Fibroblast of the conjunctiva (primary cell): ENCODE measurements around the gene RPS15A.
"Not testable (repeated sequence)": the region's sequence is repeated elsewhere in the genome, so short reads cannot be mapped to it uniquely, and the experiment has no call there.

Experiments used
- DNase-seq: peaks from one replicate; pipeline ENCODE4 v3.0.0-alpha.2; 2010; ENCODE audit warnings: low read depth

RPS15A gene

DNA sequence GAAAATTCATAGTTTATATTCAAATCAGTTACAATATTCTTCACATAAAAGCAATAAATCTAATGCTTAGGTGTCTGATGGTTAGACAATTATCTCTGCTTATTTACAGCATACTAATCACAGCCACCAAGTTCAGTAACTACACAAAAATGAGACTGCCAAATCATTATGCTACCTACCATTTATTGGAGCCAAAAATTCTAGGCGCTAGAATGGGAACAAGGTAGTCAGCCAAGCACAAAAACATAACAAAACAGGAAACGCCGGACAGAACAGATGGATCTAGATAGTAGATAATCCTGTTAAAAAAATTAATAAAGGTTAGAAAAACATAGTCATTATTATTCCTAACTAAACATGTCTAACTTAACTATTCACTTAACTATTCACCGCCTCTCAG lies 7.6 kb upstream of the RPS15A start:
- no peak for DNase-seq

DNA sequence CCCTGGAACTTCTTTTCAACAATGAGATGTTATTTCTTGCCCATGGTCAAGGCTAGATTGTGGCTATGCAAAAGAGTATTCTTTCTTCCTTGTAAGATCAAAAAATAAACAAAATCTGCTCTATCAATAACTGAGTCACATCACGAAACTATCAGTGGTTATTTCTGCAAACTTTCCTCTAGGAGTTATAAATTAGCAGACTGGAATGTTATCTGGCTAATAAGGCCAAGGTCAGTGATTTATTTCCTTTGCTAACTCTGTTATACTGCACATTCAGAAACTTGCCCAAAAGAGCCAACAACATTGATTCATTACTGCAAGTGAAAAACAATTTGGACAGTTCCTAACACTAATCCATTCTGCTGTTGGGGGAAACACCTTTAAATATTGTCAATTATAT lies 6.2 kb upstream of the RPS15A start:
- no peak for DNase-seq

DNA sequence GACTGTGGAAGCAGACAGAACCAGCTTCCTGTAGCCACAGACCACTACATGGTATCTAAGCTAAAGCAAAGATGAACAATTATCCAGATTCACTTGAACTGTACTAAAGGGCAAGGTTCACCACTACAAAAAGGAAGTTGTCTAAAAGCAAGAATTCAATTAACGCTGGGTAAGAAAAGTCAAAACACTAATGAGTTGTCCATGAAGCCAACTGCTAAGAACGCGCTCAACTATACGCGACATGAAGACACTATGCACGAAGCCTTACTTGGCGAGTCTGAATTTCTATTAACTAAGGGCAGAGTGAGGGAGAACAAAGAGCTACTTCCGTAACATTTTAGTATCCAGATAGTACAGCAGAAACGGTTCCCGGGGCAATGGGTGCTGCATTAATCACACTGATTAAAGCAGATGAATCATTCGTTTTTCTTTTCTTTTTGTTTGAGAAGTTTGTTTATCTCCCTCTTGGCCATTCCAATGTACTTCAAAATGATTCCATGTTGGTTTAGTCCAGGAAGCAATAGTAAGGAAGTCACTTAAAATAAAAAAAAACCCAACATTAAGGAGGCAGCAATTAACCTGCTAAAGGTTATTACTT lies 2.8 kb upstream of the RPS15A start:
- no peak for DNase-seq

DNA sequence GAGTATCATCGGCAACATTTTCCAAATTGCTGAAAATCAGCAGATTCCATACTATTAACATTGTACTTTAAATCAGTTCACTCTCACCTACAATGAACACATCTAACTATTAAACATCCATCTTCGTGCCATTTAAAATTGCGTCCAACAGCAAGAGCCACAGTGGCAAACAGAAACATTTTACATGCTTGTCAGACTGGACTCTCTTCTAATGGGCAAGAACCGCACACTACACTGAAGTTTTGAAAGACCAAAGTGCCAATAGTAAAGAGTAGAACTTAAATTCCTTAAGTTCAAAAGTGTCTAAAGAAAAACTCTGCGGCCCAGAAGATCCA lies 652 bp downstream of the RPS15A start:
- DNase-seq = no peak

DNA sequence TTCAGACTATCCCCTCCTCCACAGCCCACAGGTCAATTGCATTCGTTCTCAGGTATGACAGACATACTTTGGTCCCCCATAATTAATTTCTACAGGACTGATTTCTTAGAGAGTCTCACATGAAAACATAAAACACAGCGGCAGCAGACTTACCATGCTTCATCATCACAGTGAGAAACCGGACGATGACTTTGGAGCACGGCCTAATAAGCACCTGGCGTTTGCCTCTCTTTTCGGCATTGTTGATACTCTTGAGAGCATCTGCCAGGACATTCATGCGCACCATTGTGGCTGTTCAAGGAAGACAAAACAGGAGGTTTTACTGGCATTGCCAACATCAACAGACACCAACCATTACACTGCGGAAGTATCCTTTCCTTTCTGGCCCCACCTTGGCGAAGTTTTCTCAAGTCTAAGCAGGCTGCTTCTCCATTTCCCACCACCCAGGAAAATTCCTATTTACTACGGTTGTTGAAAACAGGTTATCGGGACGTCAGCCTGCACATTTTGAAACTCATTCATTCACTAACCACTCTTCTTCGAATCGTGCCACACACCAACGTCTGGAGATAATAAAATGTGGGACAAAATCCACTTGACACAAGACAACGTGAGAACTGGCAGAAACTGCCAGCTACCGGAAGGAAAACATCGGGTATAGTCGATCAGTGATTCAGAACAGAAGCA lies 1.2 kb downstream of the RPS15A start:
- no peak for DNase-seq

DNA sequence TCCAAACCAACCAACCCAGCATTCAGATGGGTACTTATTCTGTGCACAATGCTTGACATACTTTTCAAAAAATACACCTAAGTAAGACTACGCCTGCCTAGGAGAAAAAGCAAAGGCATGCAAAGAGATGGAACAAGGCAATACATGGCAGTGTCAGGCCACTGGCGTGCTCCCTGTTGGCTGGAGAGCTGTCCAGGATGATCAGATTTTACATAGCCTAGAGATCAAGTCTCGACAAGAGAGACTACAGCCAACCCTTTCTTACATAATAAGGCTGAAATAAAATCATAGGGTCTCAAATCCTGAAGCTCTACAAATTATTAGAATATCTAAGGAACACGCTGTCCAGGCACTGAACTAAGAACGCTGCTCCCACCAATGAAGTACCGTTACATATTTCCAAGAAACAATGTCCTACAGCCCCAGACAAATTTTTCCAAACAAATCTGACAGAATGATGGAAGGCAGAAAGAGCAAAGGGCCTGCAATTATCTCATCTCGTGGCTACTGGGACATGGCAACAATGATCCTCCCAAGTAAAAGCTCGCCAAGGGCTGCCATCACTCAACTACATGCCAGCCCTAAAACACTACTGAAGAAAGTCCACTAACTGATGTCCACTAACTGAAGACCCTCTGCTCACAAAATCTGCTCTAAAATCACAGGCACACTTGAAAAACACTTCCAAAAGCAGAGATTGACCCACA lies 5.1 kb downstream of the RPS15A start:
- no peak for DNase-seq

DNA sequence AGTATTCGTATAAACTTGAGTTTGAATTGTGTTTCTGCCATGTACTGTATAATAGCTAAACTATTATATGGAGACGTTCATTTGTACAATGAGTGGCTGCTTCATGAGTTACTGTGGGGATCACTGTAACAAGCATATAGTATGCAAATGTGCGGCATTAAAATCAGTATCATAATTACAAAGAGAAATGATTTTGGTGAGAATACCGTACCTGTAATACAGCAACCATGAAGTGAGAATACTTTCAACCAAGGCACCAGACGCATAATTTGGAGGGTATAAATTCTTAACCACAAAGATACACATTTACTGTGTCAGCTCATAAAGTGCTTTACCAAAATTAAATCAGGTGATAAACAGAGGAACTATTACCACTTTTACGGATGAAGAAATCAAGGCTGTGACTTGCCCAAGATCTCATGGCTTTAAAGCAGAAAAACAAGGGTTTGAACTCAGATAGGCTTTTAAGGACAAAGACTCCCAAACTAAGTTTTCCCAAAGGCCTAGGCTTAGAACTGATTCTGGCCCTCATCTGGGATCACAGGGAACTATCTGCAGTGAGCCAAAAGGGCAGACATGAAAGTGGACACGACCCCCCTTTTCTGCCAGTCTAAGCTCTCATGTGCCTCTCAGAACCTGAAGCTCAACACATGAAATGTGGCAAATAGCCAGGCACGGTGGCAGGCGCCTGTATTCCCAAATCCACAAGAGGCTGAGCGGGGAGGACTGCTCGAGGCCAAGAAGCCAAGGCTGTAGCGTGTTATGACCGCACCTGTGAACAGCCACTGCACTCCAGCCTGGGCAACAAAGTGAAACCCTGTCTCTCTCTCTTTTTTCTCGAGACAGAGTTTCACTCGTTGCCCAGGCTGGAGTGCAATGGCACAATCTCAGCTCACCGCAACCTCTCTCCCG lies 6.4 kb downstream of the RPS15A start:
- DNase-seq = no peak

DNA sequence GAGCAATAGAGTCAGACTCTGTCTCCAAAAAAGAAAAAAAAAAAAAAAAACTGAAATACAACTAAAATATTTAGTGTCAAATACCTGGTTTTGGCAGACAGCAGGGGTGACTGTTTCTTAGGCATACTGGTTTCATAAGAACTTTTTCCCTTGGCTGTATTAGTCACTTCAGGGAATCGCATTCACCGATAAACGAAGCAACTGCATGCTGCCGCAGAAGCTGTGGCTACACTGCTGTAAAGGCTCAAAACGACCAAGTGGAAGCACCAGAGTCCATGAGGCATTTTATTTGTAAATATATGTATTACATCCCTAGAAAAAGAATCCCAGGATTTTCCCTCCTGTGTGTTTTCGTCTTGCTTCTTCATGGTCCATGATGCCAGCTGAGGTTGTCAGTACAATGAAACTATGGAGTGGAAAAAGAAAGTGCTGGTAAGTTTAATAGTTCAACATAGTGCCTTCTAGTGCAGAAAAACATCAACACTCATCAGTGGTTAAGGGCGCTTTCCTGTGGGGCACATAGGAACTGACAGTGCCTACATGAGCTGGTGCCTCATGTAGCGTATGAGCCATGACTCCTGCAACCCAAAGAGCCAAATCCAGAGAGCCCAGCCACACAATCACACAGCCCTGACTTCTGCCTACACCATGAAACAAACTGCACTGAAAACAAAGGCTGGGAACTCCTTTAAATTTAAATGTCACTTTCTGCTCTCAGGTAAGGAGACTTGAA lies 7.3 kb downstream of the RPS15A start:
- no peak for DNase-seq

DNA sequence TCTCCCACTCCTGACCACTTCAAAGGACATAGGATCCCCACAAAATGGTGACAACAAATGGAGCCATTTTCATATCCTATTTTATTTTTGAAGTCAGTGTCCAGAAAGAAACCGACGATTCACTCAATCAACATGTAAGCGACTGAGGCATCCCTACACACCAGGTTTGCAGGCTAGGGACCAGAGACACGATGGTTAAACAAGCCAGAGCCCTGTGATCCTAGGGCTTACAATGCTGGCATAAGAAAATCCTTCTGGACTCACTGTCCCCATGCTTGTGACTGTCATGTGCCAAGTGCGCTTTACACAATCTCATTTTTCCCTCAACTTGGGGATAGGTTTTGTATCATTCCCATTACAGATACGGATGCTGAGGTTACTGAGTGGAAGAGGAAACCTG lies 8.9 kb downstream of the RPS15A start:
- not testable (repeated sequence) for DNase-seq

DNA sequence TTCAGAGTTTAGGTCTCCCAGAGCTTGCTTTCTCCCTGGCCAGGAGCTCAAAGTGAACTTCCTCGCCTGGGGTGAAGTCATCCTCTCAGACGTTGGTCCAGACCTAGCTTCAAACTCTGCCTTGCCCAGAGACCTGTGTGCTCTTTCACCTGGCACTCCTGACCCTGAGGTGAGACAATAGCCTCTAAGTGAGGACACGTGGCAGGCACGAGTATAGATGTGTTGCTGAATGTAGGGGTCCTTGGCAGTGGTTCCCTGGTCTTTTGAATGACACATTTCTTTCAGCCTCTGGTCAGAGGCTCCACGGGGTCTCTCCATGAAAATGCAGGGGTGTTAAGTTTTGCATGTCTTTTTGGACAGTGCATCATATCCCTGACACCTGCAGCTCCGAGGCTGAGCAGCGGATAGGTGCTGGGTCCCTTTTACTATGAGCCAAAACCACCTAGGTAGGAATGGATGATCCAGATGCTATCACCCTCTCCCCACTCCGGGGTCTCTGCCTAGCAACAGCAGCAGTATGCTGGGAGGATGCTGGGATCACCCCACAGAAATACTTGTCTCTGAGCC lies 9.6 kb downstream of the RPS15A start:
- not testable (repeated sequence) for DNase-seq

DNA sequence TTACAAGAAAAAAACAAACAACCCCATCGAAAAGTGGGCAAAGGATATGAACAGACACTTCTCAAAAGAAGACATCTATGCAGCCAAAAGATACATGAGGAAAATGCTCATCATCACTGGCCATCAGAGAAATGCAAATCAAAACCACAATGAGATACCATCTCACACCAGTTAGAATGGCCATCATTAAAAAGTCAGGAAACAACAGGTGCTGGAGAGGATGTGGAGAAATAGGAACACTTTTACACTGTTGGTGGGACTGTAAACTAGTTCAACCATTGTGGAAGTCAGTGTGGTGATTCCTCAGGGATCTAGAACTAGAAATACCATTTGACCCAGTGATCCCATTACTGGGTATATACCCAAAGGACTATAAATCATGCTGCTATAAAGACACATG lies 12.5 kb downstream of the RPS15A start:
- DNase-seq = not testable (repeated sequence)

DNA sequence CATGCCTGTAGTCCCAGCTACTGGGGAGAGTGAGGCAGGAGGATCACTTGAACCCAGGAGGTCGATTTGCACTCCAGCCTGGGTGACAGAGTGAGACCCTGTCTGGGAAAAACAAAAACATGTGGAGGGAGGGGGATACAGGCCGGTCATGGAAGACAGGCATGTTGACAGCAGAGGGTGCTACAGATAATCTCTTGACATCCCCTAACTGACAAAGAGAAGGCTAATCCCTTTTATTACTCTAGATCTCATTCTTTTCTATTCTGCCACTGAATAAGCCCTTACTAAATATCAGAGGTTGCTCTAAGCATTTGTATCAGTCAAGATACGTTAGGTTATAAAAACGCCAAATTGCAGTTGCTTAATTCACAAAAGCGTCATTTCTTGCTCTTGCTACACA lies 13.8 kb downstream of the RPS15A start:
- not testable (repeated sequence) for DNase-seq

DNA sequence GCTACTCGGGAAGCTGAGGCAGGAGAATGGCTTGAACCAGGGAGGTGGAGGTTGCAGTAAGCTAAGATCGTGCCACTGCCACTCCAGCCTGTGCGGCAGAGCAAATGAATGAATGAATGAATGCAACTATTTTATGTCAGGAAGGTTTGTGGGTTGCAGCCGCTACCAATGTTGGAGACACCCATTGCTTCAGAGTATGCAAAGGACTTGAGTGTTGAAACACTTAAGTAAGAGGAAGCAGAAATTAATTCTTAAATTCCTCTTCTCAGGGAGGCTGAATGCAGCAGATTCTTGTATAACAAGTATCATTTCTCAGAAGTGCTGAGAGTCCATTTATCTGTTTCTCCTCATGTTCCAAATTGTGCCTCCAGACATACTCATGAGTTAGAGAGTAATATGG lies 15.5 kb downstream of the RPS15A start:
- not testable (repeated sequence) for DNase-seq

DNA sequence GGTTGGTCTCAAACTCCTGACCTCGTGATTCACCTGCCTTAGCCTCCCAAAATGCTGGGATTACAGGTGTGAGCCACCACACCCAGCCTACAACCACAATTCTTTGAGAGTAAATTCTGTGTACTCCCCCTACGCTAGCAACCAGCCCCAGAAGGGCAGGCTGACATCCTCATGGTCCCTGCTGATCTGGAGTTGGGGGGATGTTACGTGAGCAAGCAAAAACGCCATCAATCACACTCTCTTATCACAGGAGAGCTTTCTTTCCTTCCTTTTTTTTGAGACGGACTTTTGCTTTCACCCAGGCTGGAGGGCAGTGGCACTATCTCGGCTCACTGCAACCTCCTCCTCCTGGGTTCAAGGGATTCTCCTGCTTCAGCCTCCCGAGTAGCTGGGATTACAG lies 18.0 kb downstream of the RPS15A start:
- not testable (repeated sequence) for DNase-seq

DNA sequence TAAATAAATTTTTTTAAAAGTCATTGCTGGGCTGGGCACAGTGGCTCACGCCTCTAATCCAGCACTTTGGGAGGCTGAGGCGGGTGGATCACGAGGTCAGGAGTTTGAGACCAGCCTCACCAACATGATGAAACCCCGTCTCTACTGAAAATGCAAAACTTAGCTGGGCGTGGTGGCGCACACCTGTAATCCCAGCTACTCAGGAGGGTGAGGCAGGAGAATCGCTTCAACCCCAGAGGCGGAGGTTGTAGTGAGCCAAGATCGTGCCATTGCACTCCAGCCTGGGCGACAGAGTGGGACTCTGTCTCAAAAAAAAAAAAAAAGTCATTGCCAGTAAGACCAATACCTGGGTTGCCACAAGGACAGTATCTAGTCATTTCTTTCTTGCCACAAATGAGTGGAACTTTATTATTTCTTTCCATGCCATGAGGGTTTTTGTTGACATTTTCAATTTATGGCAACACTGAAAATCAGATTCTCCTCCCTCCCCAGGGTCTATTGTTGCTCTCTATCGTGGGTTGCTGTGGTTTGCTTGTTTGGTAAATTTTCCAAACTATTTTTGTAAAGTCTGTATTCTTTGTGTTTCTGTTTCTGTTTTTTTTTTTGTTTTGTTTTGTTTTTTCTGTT lies 19.7 kb downstream of the RPS15A start:
- DNase-seq = not testable (repeated sequence)

DNA sequence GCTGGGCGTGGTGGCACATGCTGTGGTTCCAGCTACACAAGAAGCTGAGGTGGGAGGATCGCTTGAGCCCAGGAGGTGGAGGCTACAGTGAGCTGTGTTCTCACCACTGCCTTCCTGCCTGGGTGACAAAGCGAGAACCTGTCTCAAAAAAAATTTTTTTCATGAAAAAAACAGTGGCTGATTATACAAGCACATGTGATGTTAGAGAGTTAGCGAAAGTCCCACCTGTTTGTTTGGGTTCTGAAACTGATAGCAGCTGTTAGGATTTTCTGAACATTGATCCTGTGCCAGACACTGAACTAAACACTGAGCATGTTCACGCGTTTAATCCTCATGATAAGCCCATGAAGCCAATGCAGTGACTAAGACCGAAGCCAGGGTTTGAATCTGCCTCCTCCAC lies 22.9 kb downstream of the RPS15A start:
- DNase-seq = not testable (repeated sequence)

DNA sequence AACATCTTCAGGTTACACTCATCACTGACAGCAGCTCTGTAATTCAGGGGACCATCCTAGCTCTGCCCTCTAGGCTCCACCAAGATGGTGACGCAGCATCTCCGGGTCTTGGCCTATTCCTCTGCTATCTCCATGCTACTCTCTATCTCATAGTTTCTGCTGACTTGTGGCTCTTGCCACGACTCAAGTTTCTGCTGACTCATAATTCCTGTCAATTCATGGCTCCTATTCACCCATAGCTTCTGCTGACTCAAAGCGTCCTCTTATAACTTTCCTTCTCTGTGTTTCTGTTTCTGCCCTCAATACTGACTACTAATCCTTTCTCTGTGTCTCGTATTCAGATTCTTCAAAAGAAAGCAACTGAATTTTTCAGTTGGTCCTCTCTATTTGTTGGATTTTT lies 27.4 kb downstream of the RPS15A start:
- not testable (repeated sequence) for DNase-seq

DNA sequence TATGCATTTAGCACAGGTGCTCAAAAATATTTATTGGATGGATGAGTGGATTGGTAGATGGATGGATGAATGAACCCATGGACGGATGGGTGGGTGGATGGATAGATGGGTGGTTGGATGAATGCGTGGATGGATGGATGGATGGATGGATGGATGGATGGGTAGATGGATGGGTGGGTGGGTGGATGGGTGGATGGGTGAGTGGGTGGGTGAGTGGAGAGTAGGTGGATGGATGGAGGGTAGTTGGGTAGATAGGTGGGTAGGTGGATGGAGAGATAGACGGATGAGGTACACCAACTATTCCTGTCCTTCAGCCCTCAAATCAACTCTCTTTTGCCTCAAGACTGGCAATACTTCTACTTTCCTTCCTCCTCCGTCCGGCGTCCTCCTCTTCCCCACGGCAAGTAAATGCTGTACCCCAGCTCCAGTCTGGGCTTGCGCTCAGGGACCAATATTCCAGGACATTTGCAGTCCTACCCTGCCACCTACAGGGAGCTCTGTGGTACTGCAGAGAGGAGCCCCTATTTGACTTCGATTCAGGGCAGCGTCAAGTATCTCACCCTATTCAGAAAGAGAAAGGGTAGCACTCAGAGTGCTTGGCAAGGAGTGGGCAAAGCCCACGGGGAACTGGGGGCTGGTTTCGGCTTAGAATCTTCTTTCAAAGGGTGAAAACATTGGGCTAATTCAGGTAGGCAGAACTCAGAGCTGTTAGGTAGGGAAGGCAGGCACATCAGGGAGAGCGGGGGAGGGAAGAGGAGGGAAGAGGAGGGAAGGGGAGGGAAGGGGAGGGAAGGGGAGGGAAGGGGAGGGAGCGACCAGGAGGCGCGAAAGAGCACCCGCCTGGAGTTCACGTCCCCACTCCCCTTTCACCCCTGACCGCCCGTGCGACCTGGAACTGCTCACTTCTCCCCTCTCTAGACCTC lies 30.3 kb downstream of the RPS15A start:
- not testable (repeated sequence) for DNase-seq

DNA sequence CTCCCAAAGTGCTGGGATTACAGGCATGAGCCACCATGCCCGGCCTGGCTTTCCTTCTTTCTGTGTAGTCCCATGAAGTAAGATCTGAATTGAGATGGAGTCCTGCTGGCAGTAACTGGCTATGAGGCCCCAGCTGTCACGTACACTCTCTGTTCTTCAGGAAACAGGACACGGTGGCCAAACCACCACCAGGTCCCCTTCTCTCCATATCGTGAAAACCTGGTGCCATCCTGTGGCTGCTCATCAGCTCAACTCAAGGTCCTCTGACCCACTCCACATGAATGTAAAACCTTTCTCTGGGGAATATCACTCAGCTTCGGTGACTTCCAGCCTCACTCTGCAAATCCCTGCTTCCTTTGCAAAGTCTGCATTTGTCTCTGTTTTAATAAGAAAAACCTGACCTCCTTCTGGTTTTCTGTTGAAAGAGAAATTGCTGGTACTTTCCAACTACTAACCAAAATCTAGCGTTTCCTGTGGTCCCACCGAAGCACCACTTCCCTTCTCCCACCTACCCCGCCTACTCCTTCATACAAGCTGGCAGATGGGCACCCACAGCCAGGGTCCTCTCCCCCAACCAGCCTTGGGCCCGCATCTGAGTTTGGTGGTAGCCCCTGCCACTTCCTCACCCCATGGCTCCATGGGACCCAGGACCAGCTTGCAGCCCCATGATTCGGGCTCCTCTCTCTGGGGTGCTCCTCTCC lies 32.0 kb downstream of the RPS15A start:
- DNase-seq = not testable (repeated sequence)
